ENCODE results near the gene HMGA1.

DNA sequence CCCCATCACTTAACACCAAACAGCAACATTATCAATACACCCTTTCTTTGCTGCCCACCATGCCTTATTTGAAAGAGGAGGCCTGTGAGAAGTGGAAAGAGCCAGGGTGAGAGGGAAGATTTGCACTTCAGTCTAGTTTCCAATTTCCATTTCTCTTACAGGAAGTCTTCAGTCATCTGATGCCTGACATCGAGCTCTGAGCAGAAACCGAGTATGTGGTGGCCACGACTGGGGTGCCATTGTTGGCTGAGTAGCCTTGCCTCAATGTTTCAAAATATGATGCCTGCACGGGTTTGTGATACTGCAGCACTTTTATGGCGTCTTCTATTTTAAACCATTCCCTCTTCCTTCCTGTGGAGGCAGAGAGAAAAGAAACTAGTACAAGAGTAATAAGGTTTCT, 51.9 kb downstream of the HMGA1 start:
- TF ChIP-seq, protein P1, sequence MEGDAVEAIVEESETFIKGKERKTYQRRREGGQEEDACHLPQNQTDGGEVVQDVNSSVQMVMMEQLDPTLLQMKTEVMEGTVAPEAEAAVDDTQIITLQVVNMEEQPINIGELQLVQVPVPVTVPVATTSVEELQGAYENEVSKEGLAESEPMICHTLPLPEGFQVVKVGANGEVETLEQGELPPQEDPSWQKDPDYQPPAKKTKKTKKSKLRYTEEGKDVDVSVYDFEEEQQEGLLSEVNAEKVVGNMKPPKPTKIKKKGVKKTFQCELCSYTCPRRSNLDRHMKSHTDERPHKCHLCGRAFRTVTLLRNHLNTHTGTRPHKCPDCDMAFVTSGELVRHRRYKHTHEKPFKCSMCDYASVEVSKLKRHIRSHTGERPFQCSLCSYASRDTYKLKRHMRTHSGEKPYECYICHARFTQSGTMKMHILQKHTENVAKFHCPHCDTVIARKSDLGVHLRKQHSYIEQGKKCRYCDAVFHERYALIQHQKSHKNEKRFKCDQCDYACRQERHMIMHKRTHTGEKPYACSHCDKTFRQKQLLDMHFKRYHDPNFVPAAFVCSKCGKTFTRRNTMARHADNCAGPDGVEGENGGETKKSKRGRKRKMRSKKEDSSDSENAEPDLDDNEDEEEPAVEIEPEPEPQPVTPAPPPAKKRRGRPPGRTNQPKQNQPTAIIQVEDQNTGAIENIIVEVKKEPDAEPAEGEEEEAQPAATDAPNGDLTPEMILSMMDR (IDR thresholded peaks at IDR 0.05; ENCODE audit: poor library complexity): no peak
- no peak for TF ChIP-seq EZH2 (IDR thresholded peaks at IDR 0.05; ENCODE audit: borderline replicate concordance)

All from hepatocyte (in vitro differentiated cells).